HUES64 (cell line): ENCODE results near the gene CFAP299.

Experiments used
- H3K27ac ChIP-seq: 2 replicates; pipeline ENCODE4 v1.7.0; 2013; ENCODE audit warnings: low read depth, low read length, inconsistent platforms
- H3K27me3 ChIP-seq: 2 replicates; pipeline ENCODE4 v1.6.1; 2013; ENCODE audit warnings: mild to moderate bottlenecking, low read length; ENCODE audit not compliant: insufficient read depth
- H3K36me3 ChIP-seq: 2 replicates; pipeline ENCODE4 v1.6.1; 2013; ENCODE audit warnings: mild to moderate bottlenecking, low read length; ENCODE audit not compliant: insufficient read depth
- H3K4me1 ChIP-seq: 2 replicates; pipeline ENCODE4 v1.6.1; 2013; ENCODE audit warnings: mild to moderate bottlenecking, low read length, moderate library complexity; ENCODE audit not compliant: insufficient read depth
- H3K4me3 ChIP-seq: 2 replicates; pipeline ENCODE4 v1.5.1; 2013; ENCODE audit warnings: mild to moderate bottlenecking, low read length, moderate library complexity
- H3K9ac ChIP-seq: 2 replicates; pipeline ENCODE4 v1.6.1; 2013; ENCODE audit warnings: mild to moderate bottlenecking, low read depth, low read length
- H3K9me3 ChIP-seq: 2 replicates; pipeline ENCODE4 v1.6.1; 2013; ENCODE audit warnings: low read depth, low read length; ENCODE audit not compliant: insufficient read depth
- WGBS: fragments of 150-250, 120-280 bp; methylation state at CpG from one replicate; pipeline ENCODE4 v1.1.7; 2013; ENCODE audit warnings: missing lambda C conversion rate; 5-methylcytosine and 5-hydroxymethylcytosine counted together

The CFAP299 gene

GRCh38 chr4:80388284-80388607 is 52.7 kb downstream of the CFAP299 start:
- no peak overlapping the region for H3K27ac ChIP-seq
- no peak overlapping the region for H3K4me3 ChIP-seq
- 83% methylated on average over 8 of the region's 8 CpGs for WGBS
- H3K4me1 ChIP-seq = no peaks in the 10 kb centered on the region
- no peaks in the 10 kb centered on the region for H3K36me3 ChIP-seq
- H3K27me3 ChIP-seq = no peaks in the 10 kb centered on the region
- no peaks in the 10 kb centered on the region for H3K9me3 ChIP-seq
- no peak overlapping the region for H3K9ac ChIP-seq

GRCh38 chr4:80390178-80390577 is 54.6 kb downstream of the CFAP299 start:
- H3K9me3 ChIP-seq = no peaks in the 10 kb centered on the region
- H3K4me1 ChIP-seq = no peaks in the 10 kb centered on the region
- no peaks in the 10 kb centered on the region for H3K27me3 ChIP-seq
- no peak overlapping the region for H3K4me3 ChIP-seq
- WGBS = 92% methylated on average over 2 of the region's 2 CpGs
- no peak overlapping the region for H3K27ac ChIP-seq
- no peaks in the 10 kb centered on the region for H3K36me3 ChIP-seq
- H3K9ac ChIP-seq = no peak overlapping the region

- 91% methylated on average over 4 of the region's 4 CpGs for WGBS
- Histone ChIP-seq H3K9me3 (no peaks in the 10 kb centered on the region), H3K4me3 (no peak overlapping the region), H3K9ac (no peak overlapping the region), H3K27me3 (no peaks in the 10 kb centered on the region), H3K27ac (no peak overlapping the region), H3K36me3 (no peaks in the 10 kb centered on the region), H3K4me1 (no peaks in the 10 kb centered on the region)
Measured at GRCh38 chr4:80393246-80393969, 57.9 kb downstream of the CFAP299 start.

GRCh38 chr4:80393970-80394250 is 58.4 kb downstream of the CFAP299 start:
- no peaks in the 10 kb centered on the region for H3K9me3 ChIP-seq
- WGBS = 90% methylated on average over 1 of the region's 1 CpG
- H3K9ac ChIP-seq = no peak overlapping the region
- no peaks in the 10 kb centered on the region for H3K4me1 ChIP-seq
- no peak overlapping the region for H3K4me3 ChIP-seq
- no peaks in the 10 kb centered on the region for H3K36me3 ChIP-seq
- no peaks in the 10 kb centered on the region for H3K27me3 ChIP-seq
- H3K27ac ChIP-seq = no peak overlapping the region

- no peak overlapping the region for H3K4me3 ChIP-seq
- H3K27ac ChIP-seq = no peak overlapping the region
- 94% methylated on average over 4 of the region's 4 CpGs for WGBS
- no peak overlapping the region for H3K9ac ChIP-seq
- no peaks in the 10 kb centered on the region for H3K4me1 ChIP-seq
- no peaks in the 10 kb centered on the region for H3K27me3 ChIP-seq
- H3K9me3 ChIP-seq = no peaks in the 10 kb centered on the region
- no peaks in the 10 kb centered on the region for H3K36me3 ChIP-seq
Measured at GRCh38 chr4:80407246-80407645, 71.7 kb downstream of the CFAP299 start.

- no peaks in the 10 kb centered on the region for H3K4me1 ChIP-seq
- no peak overlapping the region for H3K27ac ChIP-seq
- no peaks in the 10 kb centered on the region for H3K9me3 ChIP-seq
- no peaks in the 10 kb centered on the region for H3K36me3 ChIP-seq
- H3K9ac ChIP-seq = no peak overlapping the region
- H3K27me3 ChIP-seq = no peaks in the 10 kb centered on the region
- no peak overlapping the region for H3K4me3 ChIP-seq
- WGBS = 89% methylated on average over 2 of the region's 2 CpGs
Measured at GRCh38 chr4:80409809-80410208, 74.3 kb downstream of the CFAP299 start.

GRCh38 chr4:80412322-80412721 is 76.8 kb downstream of the CFAP299 start:
- Histone ChIP-seq H3K4me1 (no peaks in the 10 kb centered on the region), H3K27me3 (no peaks in the 10 kb centered on the region), H3K27ac (no peak overlapping the region), H3K4me3 (no peak overlapping the region), H3K9me3 (no peaks in the 10 kb centered on the region), H3K36me3 (no peaks in the 10 kb centered on the region), H3K9ac (no peak overlapping the region)
- 100% methylated on average over 1 of the region's 2 CpGs for WGBS

- Histone ChIP-seq H3K9me3 (no peaks in the 10 kb centered on the region), H3K36me3 (no peaks in the 10 kb centered on the region), H3K4me3 (no peak overlapping the region), H3K27me3 (no peaks in the 10 kb centered on the region), H3K4me1 (no peaks in the 10 kb centered on the region), H3K27ac (no peak overlapping the region), H3K9ac (no peak overlapping the region)
- WGBS = 38% methylated on average over 2 of the region's 2 CpGs
Measured at GRCh38 chr4:80413086-80413485, 77.6 kb downstream of the CFAP299 start.

GRCh38 chr4:80417019-80417418 is 81.5 kb downstream of the CFAP299 start:
- no peak overlapping the region for H3K27ac ChIP-seq
- H3K4me3 ChIP-seq = no peak overlapping the region
- no peaks in the 10 kb centered on the region for H3K27me3 ChIP-seq
- no peak overlapping the region for H3K9ac ChIP-seq
- H3K4me1 ChIP-seq = peaks cover 9% of the 10 kb centered on the region; the same call in 1 of the 2 replicates
- no peaks in the 10 kb centered on the region for H3K36me3 ChIP-seq
- H3K9me3 ChIP-seq = no peaks in the 10 kb centered on the region
- 92% methylated on average over 2 of the region's 2 CpGs for whole genome bisulfite sequencing

- Histone ChIP-seq H3K27me3 (no peaks in the 10 kb centered on the region), H3K4me1 (peaks cover 9% of the 10 kb centered on the region; the same call in 1 of the 2 replicates), H3K4me3 (no peak overlapping the region), H3K9ac (no peak overlapping the region), H3K36me3 (no peaks in the 10 kb centered on the region), H3K27ac (no peak overlapping the region), H3K9me3 (no peaks in the 10 kb centered on the region)
- 42% methylated on average over 1 of the region's 1 CpG for WGBS
Measured at GRCh38 chr4:80419946-80420345, 84.4 kb downstream of the CFAP299 start.

- Histone ChIP-seq H3K4me3 (no peak overlapping the region), H3K36me3 (no peaks in the 10 kb centered on the region), H3K27me3 (no peaks in the 10 kb centered on the region), H3K9me3 (no peaks in the 10 kb centered on the region), H3K27ac (no peak overlapping the region), H3K9ac (no peak overlapping the region), H3K4me1 (peaks cover 9% of the 10 kb centered on the region; the same call in 1 of the 2 replicates)
- 95% methylated on average over 1 of the region's 1 CpG for WGBS
Measured at GRCh38 chr4:80420638-80421037, 85.1 kb downstream of the CFAP299 start.
